PC-9 (cell line): ENCODE results near the gene TSPAN18.

Source experiments
- EZH2 ChIP-seq: fragments of 200-600 bp; sonication (generic); IDR thresholded peaks from 2 replicates; pipeline ENCODE4 v1.8.0; 2017; ENCODE audit warnings: antibody characterized with exemption, low read depth
- TF ChIP-seq, protein P1 (sequence below): fragments of 200-600 bp; sonication (generic); conservative IDR thresholded peaks from 2 replicates; pipeline ENCODE4 v1.6.1; 2017; ENCODE audit warnings: mixed run types, antibody characterized with exemption, mild to moderate bottlenecking, moderate library complexity

- TF ChIP-seq, protein P1, sequence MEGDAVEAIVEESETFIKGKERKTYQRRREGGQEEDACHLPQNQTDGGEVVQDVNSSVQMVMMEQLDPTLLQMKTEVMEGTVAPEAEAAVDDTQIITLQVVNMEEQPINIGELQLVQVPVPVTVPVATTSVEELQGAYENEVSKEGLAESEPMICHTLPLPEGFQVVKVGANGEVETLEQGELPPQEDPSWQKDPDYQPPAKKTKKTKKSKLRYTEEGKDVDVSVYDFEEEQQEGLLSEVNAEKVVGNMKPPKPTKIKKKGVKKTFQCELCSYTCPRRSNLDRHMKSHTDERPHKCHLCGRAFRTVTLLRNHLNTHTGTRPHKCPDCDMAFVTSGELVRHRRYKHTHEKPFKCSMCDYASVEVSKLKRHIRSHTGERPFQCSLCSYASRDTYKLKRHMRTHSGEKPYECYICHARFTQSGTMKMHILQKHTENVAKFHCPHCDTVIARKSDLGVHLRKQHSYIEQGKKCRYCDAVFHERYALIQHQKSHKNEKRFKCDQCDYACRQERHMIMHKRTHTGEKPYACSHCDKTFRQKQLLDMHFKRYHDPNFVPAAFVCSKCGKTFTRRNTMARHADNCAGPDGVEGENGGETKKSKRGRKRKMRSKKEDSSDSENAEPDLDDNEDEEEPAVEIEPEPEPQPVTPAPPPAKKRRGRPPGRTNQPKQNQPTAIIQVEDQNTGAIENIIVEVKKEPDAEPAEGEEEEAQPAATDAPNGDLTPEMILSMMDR: no peak
- TF ChIP-seq EZH2: no peak
These were observed 8.2 kb downstream of the TSPAN18 start for GRCh38 chr11:44734843-44735381.
